Progenitor cell of endocrine pancreas (in vitro differentiated cells): ENCODE data around the gene SCAMP4. TPM values are rescaled to one million over a fixed set of nuclear protein-coding genes. Genes with fewer than 3 reads are reported as not detected.

Experiments
- DNase-seq: peaks from one replicate; pipeline ENCODE4 v3.0.0; 2021; ENCODE audit warnings: low spot score; ENCODE audit not compliant: unreplicated experiment
- H3K27ac Mint-ChIP-seq: 2 replicates; pipeline ENCODE4 v1.8.0; 2021; ENCODE audit warnings: mild to moderate bottlenecking, moderate library complexity, mixed read lengths
- H3K27me3 Mint-ChIP-seq: 2 replicates; pipeline ENCODE4 v1.8.0; 2021; ENCODE audit warnings: mixed read lengths
- H3K36me3 Mint-ChIP-seq: 2 replicates; pipeline ENCODE4 v1.8.0; 2022; ENCODE audit warnings: mixed read lengths; ENCODE audit not compliant: insufficient read depth
- H3K4me1 Mint-ChIP-seq: 2 replicates; pipeline ENCODE4 v1.8.0; 2021; ENCODE audit warnings: low read depth, mixed read lengths
- H3K4me3 Mint-ChIP-seq: 2 replicates; pipeline ENCODE4 v1.8.0; 2021; ENCODE audit warnings: low read depth, mild to moderate bottlenecking, moderate library complexity, mixed read lengths
- H3K9me3 Mint-ChIP-seq: 2 replicates; pipeline ENCODE4 v1.8.0; 2021; ENCODE audit warnings: low read depth, mixed read lengths
- CTCF ChIP-seq: fragments of 200-600 bp; sonication (generic); IDR thresholded peaks from one replicate; pipeline ENCODE4 v1.5.0; 2021; ENCODE audit warnings: antibody characterized with exemption, mild to moderate bottlenecking; ENCODE audit not compliant: unreplicated experiment
- total RNA-seq: library from RNA; stranded (reverse); gene quantifications from 2 replicates; pipeline ENCODE4 v1.2.1, GENCODE V29; 2021

Gene SCAMP4
- total RNA-seq, 1 donor from 2014 or later: 102 TPM

DNA sequence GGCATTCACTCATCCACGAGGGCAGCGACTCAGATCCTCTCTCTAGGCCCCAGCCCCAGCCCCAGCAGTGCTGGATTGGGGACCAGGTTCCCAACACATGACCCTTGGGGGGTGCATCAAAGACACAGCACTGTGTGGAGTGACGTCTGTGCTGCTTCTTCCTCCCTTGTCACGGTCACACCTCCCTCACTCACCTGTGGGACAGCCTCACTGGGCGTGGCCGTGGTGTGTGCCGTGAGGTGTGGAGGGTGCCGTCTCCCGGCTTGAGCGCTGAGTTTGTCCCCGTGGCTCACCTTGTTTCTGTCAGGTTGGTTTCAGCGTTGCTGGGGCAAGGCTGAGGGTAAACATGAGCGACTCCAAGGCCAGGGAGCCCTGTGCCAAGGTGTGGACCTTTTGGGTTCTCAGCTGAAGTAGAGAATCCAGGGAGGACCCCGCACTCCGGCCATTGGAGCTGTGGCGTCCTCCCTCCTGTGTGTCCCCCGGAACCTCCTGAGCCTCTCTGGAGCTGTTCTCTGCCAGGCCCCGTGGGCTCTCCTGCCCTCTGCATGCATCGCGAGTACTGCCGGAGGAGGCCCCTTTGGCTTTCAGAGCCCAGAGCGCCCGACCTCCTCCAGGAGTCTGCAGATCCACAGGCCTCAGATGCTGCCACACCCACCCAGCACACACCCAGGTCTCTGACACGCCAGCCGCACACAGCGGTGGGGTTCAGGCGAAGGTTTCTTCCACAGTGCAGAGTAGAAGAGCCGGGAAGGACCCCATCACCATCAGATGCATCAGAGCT lies 69.4 kb downstream of the SCAMP4 start:
- Mint-ChIP-seq H3K4me1 (no peaks in the 10 kb centered on the region), H3K27me3 (no peaks in the 10 kb centered on the region), H3K27ac (peak overlapping the region; percentile 56)

DNA sequence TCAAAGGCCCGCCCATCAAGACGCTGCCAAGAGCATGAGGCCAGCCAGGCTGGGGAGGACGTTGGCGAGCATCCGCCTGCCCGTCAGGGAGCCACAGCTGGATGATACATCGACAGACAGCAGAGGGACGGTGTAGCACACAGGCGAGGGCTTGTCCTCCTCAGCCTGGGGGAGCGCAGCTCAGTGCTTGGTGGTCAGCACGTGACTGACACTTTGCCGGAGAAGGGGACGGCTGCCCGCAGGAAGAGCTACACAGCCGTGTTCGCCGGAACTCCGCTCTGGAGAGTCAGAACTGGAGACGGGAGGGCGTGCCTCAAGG lies 69.9 kb downstream of the SCAMP4 start:
- Mint-ChIP-seq H3K4me1 (no peaks in the 10 kb centered on the region), H3K9me3 (no peaks in the 10 kb centered on the region), H3K27ac (peak overlapping the region; percentile 56), H3K4me3 (no peak overlapping the region), H3K27me3 (no peaks in the 10 kb centered on the region), H3K36me3 (peaks cover 6% of the 10 kb centered on the region)
- no peak for TF ChIP-seq CTCF
- DNase-seq: no peak

More for the DNA sequence above, 69.4 kb downstream of the SCAMP4 start:
- Mint-ChIP-seq H3K4me3 (no peak overlapping the region), H3K9me3 (no peaks in the 10 kb centered on the region), H3K36me3 (peaks cover 7% of the 10 kb centered on the region)
- no peak for DNase-seq
- TF ChIP-seq CTCF: no peak

Other genes with a start within 250 kb of the SCAMP4 start
- 41.9 and 42.9 TPM in 2 replicates for gene ONECUT3, start 151.9 kb upstream of the SCAMP4 start, total RNA-seq
- gene ATP8B3, start 93.1 kb upstream of the SCAMP4 start, total RNA-seq: 3.7 and 4.1 TPM in 2 replicates
- 42.8 and 44.6 TPM in 2 replicates for gene REXO1, start 56.9 kb upstream of the SCAMP4 start, total RNA-seq
- 13.2 and 13.5 TPM in 2 replicates for gene KLF16, start 41.8 kb upstream of the SCAMP4 start, total RNA-seq
- 46.5 and 48.8 TPM in 2 replicates for gene ABHD17A, start 19.9 kb upstream of the SCAMP4 start, total RNA-seq
- 14.1 and 16.2 TPM in 2 replicates for gene ADAT3, start within 50 bp of the SCAMP4 start, total RNA-seq
- gene CSNK1G2, start 35.8 kb downstream of the SCAMP4 start, total RNA-seq: 96.8 and 103 TPM in 2 replicates
- 115 and 125 TPM in 2 replicates for gene BTBD2, start 110.3 kb downstream of the SCAMP4 start, total RNA-seq
- 145 and 163 TPM in 2 replicates for gene MKNK2, start 145.8 kb downstream of the SCAMP4 start, total RNA-seq
- gene MOB3A, start 190.9 kb downstream of the SCAMP4 start, total RNA-seq: 33.2 and 38.5 TPM in 2 replicates
- gene IZUMO4, start 191.5 kb downstream of the SCAMP4 start, total RNA-seq: 15.9 and 16.5 TPM in 2 replicates
- 123 and 131 TPM in 2 replicates for gene AP3D1, start 246.2 kb downstream of the SCAMP4 start, total RNA-seq